Gastrocnemius medialis (tissue), 4 donors: ENCODE results near the gene KIF13A.

Experiments
- CTCF ChIP-seq, 5 experiments: fragments of 450-650 bp in 3 of 5; fragments of 200-600 bp in 2 of 5; sonication (generic) in 2 of 5; IDR thresholded peaks in 4 of 5; conservative IDR thresholded peaks in 1 of 5; 1 replicate in 4 of 5; 2 replicates in 1 of 5; pipeline ENCODE4 v1.5.1; 2016 to 2019; ENCODE audit warnings: antibody characterized with exemption in 5 of 5, mild to moderate bottlenecking in 3 of 5, moderate library complexity in 3 of 5
- POLR2A ChIP-seq, 2 donors: fragments of 450-650 bp; IDR thresholded peaks; one replicate each; pipeline ENCODE4 v1.6.1; 2017; ENCODE audit warnings: antibody characterized with exemption in 2 of 2, mild to moderate bottlenecking in 2 of 2, moderate library complexity in 2 of 2

GRCh38 chr6:17998442-17998841 lies 11.0 kb upstream of the KIF13A start:
- TF ChIP-seq CTCF (IDR thresholded peaks at IDR 0.05 in 4 of 5, conservative IDR thresholded peaks at IDR 0.05 in 1 of 5) (no peak), POLR2A (IDR thresholded peaks at IDR 0.05) (no peak)
